Measurements from ENCODE around the gene AFAP1. TPM values are rescaled to one million over a fixed set of nuclear protein-coding genes. Genes with fewer than 3 reads are reported as not detected.

The AFAP1 gene
- total RNA-seq, 1 donor from 2014 or later: 67.9 TPM

DNA sequence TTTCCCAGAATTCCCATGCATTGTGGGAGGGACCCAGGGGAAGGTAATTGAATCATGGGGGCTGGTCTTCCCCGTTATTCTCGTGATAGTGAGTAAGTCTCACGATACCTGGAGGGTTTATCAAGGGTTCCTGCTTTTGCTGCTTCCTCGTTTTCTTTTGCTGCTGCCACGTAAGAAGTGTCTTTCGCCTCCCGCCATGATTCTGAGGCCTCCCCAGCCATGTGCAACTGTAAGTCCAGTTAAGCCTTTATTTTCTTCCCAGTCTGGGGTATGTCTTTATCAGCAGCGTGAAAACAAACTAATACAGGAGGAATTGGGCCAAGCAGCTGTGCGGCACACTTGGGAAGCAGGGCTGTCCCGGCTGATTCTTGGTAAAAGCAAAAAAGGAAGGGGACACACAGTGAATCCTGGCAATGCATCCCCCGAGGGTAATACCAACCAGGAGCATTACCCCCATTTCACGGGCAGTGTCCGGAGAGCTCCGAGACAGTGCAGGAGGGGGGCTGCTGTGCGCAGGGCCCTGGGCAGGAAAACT lies 185.7 kb downstream of the AFAP1 start:
- H3K27ac ChIP-seq (ENCODE audit: low read depth, low read length): no peak overlapping the region
- no peaks in the 10 kb centered on the region for H3K79me2 ChIP-seq (ENCODE audit: insufficient read depth, low read length)
- peaks cover 32% of the 10 kb centered on the region for H3K27me3 Mint-ChIP-seq (ENCODE audit: low read depth, unreplicated experiment)
- no peak overlapping the region for H3K4me3 Mint-ChIP-seq (ENCODE audit: unreplicated experiment)
- peaks cover 9% of the 10 kb centered on the region for H3K4me1 ChIP-seq (ENCODE audit: insufficient read depth, low read length)
- no peak overlapping the region for H3K27ac Mint-ChIP-seq (ENCODE audit: unreplicated experiment)
- H3K4me3 ChIP-seq (ENCODE audit: insufficient read depth, low read depth, low read length): no peak overlapping the region
- FAIRE-seq (no peak), DNase-seq (ENCODE audit: low read depth) (no peak)
- no peaks in the 10 kb centered on the region for H3K9me3 ChIP-seq (ENCODE audit: insufficient read depth, low read depth, low read length)
- TF ChIP-seq, protein P1, sequence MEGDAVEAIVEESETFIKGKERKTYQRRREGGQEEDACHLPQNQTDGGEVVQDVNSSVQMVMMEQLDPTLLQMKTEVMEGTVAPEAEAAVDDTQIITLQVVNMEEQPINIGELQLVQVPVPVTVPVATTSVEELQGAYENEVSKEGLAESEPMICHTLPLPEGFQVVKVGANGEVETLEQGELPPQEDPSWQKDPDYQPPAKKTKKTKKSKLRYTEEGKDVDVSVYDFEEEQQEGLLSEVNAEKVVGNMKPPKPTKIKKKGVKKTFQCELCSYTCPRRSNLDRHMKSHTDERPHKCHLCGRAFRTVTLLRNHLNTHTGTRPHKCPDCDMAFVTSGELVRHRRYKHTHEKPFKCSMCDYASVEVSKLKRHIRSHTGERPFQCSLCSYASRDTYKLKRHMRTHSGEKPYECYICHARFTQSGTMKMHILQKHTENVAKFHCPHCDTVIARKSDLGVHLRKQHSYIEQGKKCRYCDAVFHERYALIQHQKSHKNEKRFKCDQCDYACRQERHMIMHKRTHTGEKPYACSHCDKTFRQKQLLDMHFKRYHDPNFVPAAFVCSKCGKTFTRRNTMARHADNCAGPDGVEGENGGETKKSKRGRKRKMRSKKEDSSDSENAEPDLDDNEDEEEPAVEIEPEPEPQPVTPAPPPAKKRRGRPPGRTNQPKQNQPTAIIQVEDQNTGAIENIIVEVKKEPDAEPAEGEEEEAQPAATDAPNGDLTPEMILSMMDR (IDR thresholded peaks at IDR 0.05; ENCODE audit: insufficient read depth, low read depth, low read length): no peak
- no peak for TF ChIP-seq EZH2 (IDR thresholded peaks at IDR 0.05; ENCODE audit: insufficient read depth, low read length)
- H3K9ac ChIP-seq (ENCODE audit: low read length): no peak overlapping the region
- H3K4me1 Mint-ChIP-seq (ENCODE audit: low read depth, unreplicated experiment): peaks cover 13% of the 10 kb centered on the region
- H3K36me3 Mint-ChIP-seq (ENCODE audit: low read depth, unreplicated experiment): peaks cover 15% of the 10 kb centered on the region
- no peaks in the 10 kb centered on the region for H3K27me3 ChIP-seq (ENCODE audit: insufficient read depth, low read length)
- peaks cover 5% of the 10 kb centered on the region for H3K9me3 Mint-ChIP-seq (ENCODE audit: unreplicated experiment)
- no peak overlapping the region for H3K4me2 ChIP-seq (ENCODE audit: low read length)
- H3K36me3 ChIP-seq (ENCODE audit: insufficient read depth, low read length): peaks cover 2% of the 10 kb centered on the region
- no peak overlapping the region for H2AFZ ChIP-seq (ENCODE audit: low read depth, low read length)
- peaks cover 68% of the 10 kb centered on the region for H4K20me1 ChIP-seq (ENCODE audit: insufficient read depth, low read length)

DNA sequence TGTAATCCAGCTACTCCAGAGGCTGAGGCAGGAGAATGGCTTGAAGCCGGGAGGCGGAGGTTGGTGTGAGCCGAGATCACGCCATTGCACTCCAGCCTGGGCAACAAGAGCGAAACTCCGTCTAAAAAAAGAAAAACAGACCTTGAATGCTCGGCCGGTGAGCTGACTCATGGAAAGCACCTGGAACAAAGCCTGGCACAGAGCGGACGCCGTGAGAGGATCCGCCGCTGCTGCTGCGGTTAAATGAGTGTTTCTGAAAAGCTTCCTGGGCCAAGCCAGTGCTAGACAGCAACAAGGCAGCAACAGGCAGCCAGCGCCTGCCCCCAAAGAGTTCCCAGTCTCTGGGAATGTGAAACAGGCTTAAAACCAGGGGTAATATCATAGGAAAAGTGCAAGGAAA lies 186.4 kb downstream of the AFAP1 start:
- no peaks in the 10 kb centered on the region for H3K9me3 ChIP-seq (ENCODE audit: insufficient read depth, low read depth, low read length)
- H3K4me2 ChIP-seq (ENCODE audit: low read length): no peak overlapping the region
- no peak overlapping the region for H3K4me3 ChIP-seq (ENCODE audit: insufficient read depth, low read depth, low read length)
- Mint-ChIP-seq H3K4me3 (ENCODE audit: unreplicated experiment) (no peak overlapping the region), H3K9me3 (ENCODE audit: unreplicated experiment) (peaks cover 5% of the 10 kb centered on the region), H3K36me3 (ENCODE audit: low read depth, unreplicated experiment) (peaks cover 17% of the 10 kb centered on the region), H3K27ac (ENCODE audit: unreplicated experiment) (no peak overlapping the region), H3K4me1 (ENCODE audit: low read depth, unreplicated experiment) (peaks cover 19% of the 10 kb centered on the region), H3K27me3 (ENCODE audit: low read depth, unreplicated experiment) (peaks cover 36% of the 10 kb centered on the region)
- TF ChIP-seq, protein P1 (IDR thresholded peaks at IDR 0.05; ENCODE audit: insufficient read depth, low read depth, low read length): no peak
- no peak for TF ChIP-seq EZH2 (IDR thresholded peaks at IDR 0.05; ENCODE audit: insufficient read depth, low read length)
- no peak for FAIRE-seq
- H3K27ac ChIP-seq (ENCODE audit: low read depth, low read length): no peak overlapping the region
- H2AFZ ChIP-seq (ENCODE audit: low read depth, low read length): no peak overlapping the region
- H4K20me1 ChIP-seq (ENCODE audit: insufficient read depth, low read length): peaks cover 65% of the 10 kb centered on the region
- H3K4me1 ChIP-seq (ENCODE audit: insufficient read depth, low read length): peaks cover 9% of the 10 kb centered on the region
- no peaks in the 10 kb centered on the region for H3K79me2 ChIP-seq (ENCODE audit: insufficient read depth, low read length)
- H3K36me3 ChIP-seq (ENCODE audit: insufficient read depth, low read length): peaks cover 2% of the 10 kb centered on the region
- H3K9ac ChIP-seq (ENCODE audit: low read length): no peak overlapping the region
- no peaks in the 10 kb centered on the region for H3K27me3 ChIP-seq (ENCODE audit: insufficient read depth, low read length)
- peak; percentile 34 for DNase-seq (ENCODE audit: low read depth)

DNA sequence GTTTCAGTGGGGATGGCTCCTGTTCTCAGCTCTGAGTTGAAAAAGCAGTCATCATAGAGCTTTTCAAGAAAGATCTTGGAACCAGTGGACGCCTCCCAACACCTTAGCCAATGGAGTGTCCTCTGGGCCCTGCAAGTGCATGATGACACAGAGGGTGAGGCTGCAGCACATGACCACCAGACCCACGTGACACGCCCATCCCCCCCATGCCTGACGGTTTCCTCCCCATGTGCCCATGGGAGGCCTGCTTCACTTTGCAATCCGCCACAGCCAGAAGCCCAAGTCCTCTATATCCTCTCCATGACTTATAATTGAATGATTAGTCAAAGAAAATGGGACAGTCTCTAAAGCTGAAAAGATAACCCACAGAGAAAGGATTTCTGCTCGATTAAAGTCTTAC lies 187.0 kb downstream of the AFAP1 start:
- H3K9me3 ChIP-seq (ENCODE audit: insufficient read depth, low read depth, low read length): no peaks in the 10 kb centered on the region
- no peak for DNase-seq (ENCODE audit: low read depth)
- H3K27me3 ChIP-seq (ENCODE audit: insufficient read depth, low read length): no peaks in the 10 kb centered on the region
- no peak overlapping the region for H3K9ac ChIP-seq (ENCODE audit: low read length)
- H3K4me1 ChIP-seq (ENCODE audit: insufficient read depth, low read length): peaks cover 9% of the 10 kb centered on the region
- H3K79me2 ChIP-seq (ENCODE audit: insufficient read depth, low read length): no peaks in the 10 kb centered on the region
- no peak overlapping the region for H3K27ac ChIP-seq (ENCODE audit: low read depth, low read length)
- H3K4me2 ChIP-seq (ENCODE audit: low read length): no peak overlapping the region
- H4K20me1 ChIP-seq (ENCODE audit: insufficient read depth, low read length): peaks cover 59% of the 10 kb centered on the region
- H3K27ac Mint-ChIP-seq (ENCODE audit: unreplicated experiment): no peak overlapping the region
- H3K9me3 Mint-ChIP-seq (ENCODE audit: unreplicated experiment): peaks cover 5% of the 10 kb centered on the region
- H3K36me3 Mint-ChIP-seq (ENCODE audit: low read depth, unreplicated experiment): peaks cover 17% of the 10 kb centered on the region
- H3K27me3 Mint-ChIP-seq (ENCODE audit: low read depth, unreplicated experiment): peaks cover 40% of the 10 kb centered on the region
- no peak for FAIRE-seq
- H3K4me3 ChIP-seq (ENCODE audit: insufficient read depth, low read depth, low read length): no peak overlapping the region
- peaks cover 19% of the 10 kb centered on the region for H3K4me1 Mint-ChIP-seq (ENCODE audit: low read depth, unreplicated experiment)
- H2AFZ ChIP-seq (ENCODE audit: low read depth, low read length): no peak overlapping the region
- TF ChIP-seq, protein P1 (IDR thresholded peaks at IDR 0.05; ENCODE audit: insufficient read depth, low read depth, low read length): no peak
- no peak for TF ChIP-seq EZH2 (IDR thresholded peaks at IDR 0.05; ENCODE audit: insufficient read depth, low read length)
- H3K4me3 Mint-ChIP-seq (ENCODE audit: unreplicated experiment): no peak overlapping the region
- H3K36me3 ChIP-seq (ENCODE audit: insufficient read depth, low read length): peaks cover 2% of the 10 kb centered on the region

Measured in astrocyte (in vitro differentiated cells and primary cell).